GM19043 (cell line): ENCODE results near the gene RNGTT.
"Not testable (repeated sequence)": the region's sequence is repeated elsewhere in the genome, so short reads cannot be mapped to it uniquely, and the experiment has no call there.

Experiments
- ATAC-seq: cut with Tn5 transposase; IDR thresholded peaks from one replicate; pipeline ENCODE4 v1.9.1; 2021; ENCODE audit warnings: low read depth; ENCODE audit not compliant: unreplicated experiment

RNGTT gene

GRCh38 chr6:88914895-88915598 lies 48.4 kb downstream of the RNGTT start:
- ATAC-seq: no peak

- ATAC-seq: no peak
Observed at GRCh38 chr6:88914180-88914579, 49.2 kb downstream of the RNGTT start.

DNA sequence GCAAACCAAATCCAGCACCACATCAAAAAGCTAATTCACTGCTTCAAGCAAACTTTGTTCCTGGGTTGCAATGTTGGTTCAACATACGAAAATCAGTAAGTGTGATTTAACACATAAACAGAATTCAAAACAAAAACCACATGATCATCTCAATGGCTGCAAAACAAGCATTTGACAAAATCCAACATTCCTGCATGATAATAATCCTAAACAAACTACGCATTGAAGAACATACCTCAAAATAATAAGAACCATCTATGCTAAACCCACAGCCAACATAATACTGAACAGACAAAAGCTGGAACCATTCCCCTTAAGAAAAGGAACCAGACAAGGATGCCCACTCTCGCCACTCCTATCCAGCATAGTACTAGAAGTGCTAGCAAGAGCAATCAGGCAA lies 49.9 kb downstream of the RNGTT start:
- ATAC-seq: no peak

DNA sequence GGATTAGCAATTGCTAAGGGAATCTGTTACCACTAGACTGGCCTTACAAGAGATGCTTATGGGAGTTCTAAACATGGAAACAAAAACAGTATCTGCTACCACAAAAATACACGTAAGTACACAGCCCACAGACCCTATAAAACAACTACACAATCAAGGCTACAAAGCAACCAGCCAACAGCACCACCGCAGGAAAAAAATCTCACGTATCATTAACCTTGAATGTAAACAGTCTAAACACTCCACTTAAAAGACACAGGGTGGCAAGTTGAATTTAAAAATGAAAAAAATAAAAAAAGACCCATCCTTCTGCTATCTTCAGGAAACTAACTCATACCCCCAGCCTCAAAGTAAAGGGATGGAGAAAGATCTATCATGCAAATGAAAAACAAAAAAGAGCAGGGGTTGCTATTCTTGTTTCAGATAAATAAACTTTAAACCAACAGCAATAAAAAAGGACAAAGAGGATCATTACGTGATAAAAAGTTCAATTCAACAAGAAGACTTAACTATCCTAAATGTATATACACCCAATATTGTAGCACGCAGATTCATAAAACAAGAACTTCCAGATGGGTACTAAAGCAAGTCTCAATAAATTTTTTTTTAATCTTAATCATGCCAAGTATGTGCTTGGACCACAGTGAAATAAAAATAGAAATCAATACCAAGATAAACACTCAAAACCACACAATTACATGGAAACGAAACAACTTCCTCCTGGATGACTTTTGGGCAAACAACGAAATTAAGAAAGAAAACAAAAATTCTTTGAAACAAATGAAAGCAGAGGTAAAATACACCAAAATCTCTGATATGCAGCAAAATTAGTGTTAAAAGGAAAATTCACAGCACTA lies 52.3 kb downstream of the RNGTT start:
- ATAC-seq: no peak

DNA sequence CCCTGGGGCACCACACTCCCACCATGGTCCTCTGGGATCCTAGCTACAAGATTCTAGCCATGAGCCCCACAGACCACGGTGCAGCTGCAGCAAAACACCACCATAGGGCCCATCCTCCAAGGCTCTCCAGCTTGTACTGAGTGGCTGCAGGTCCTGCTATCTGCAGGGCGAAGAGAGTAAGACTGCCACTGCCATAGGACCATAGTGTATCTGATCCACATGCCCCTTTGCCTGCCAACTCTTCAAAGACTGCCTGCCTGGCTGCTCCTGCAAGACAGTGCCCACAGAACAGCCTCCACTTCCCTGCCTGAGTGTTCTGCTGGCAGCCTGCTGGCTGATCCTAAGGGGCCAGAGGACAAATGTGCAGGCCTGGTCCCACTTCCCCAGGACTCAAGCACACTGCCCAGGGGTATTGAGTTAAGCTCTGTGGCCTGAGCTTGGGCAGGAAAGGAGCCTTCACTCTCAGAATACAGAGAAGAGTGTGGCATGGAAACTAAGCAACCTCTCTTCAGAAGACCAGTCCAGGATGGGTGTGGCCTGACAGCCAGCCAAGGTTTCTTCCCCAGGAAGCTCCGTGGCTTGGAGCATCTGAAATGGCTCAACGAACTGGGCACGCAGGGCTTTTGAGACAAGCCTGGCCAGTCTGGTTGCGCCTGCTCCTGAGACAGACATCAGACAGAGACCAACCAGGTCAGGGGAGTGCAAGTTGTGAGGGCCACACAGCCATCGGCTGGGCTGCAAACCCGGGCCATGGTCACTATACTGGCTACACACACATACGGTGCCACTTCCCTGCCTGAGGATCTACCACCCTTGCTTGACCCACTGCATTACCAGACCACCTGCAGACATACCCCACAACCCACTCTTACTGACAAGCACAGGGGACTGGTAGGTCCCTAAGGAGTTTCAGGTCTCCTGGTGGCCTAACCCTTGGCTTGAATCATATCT lies 54.5 kb downstream of the RNGTT start:
- no peak for ATAC-seq

DNA sequence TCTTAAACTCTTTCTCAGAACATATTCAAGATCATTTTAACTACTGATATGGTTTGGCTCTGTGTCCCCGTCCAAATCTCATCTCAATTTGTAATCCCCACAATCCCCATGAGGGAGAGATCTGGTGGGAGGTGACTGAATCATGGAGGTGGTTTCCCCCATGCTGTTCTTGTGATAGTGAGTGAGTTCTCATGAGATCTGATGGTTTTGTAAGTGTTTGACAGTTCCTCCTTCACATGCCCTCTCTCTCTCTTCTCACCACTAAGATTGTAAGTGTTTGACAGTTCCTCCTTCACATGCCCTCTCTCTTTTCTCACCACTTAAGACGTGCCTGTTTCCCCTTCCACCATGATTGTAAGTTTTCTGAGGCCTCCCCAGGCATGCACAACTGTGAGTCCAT lies 56.3 kb downstream of the RNGTT start:
- ATAC-seq: not testable (repeated sequence)

DNA sequence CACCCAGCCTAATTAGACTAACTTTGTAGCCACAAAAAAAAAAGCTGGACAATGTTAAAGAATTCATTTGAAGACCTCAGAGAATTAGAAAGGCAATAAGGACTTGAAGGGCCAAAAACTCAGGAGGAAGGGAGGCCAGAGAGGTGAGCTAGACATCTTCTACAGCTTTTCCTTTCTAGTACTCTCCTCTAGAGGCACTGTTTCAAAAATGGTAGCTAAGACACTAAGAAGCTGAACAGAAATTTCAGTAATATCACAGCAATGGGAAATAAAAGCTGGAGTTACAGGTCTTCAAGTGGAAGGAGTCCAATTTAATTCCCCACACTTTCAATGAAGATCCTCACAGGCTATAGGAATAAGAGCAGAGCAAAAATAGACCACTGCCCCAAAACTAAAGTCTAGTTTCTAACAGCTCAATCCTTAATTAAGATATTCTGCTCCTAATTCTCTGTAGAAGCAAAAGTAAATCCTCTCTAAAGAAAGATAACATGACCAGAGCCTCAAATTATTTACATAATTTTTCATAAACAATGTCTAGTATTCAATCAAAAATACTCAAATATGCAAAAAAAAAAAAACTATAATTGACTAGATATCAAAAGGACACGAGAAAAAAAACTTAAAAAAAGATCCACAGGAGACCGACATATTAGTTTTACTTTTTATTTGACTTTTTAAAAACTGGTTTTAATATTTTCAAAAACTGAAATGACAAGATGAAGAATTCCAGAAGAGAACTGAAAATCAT lies 63.7 kb downstream of the RNGTT start:
- no peak for ATAC-seq

- no peak for ATAC-seq
Observed at GRCh38 chr6:88895911-88896310, 67.5 kb downstream of the RNGTT start.

DNA sequence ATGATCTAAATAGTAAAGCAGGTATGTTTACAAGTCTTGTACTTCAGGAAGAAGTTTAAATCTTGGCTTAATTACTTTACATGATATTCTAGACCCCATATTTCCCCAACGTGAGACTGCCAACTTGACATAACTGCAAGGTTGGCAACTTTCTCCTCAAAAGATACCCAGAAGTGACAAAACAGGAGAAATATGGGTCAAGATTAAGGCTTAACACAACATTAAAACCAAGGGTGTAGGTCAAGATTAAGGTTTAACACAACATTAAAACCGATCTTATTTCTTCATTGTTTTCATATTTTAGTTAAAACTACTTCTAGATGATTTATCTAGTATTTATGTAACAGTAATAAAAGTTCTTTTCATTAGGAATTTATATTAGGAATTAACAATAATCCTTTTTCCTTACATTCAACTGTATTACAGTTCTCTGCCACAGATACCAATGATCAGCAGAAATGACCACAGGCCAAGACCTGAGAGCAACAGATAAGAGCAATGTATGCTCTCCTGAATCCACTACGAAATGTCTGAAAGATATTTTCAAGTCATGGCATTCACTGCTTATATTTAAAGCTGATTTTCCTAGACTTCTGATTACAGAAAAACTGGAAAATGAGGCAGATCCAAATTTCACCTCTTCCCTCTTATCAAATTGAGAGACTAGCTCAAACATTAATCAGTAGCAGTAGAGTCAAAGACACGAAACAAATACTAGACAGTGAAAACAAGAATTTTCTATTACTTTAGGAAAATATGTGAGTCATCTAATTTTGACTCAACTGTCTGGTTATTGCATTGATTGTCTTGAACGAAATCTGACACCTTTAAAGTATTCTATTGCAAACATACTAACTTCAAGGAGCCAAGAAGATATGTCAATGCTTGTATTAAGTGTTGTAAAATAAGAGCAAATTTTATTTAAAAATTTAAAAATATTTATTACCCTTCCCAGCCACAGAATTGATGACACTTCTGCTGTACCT lies 72.3 kb downstream of the RNGTT start:
- ATAC-seq: no peak

DNA sequence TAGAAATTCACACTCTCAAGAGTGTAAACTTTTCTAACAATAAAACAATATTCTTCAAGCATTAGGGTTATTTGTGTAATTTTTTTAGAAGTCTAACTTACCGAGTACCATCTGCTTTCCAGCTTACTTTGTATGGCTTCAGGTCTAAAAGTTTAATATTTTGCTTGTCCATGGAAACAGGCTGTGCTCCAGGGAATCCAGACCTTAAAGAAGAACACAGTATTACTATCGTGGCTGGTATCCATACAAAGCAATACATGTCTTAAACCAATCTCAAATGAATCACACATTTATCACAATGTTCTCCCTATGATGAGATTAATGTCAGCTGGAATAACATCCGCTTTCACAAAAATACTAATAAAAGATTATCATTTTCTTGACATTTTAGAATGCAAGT lies 73.0 kb downstream of the RNGTT start:
- ATAC-seq: no peak

DNA sequence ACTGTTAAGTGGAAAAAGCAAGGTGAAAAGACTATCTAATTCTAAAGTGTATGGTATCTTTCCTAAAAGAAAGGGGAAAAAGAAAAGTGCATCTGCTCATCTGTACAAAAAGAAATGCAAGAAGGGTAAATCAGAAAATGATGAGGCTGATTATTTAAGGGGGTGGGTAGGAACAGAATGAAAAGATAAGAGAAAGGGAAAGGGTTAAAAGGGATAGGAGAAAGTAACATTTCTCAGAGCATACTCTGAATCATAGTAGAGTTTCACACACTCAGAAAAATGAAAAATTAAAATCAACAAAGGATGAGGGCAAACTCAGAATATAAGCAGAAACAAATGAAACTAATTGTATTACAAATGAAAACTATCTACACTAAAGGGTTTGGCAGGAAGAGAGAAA lies 79.1 kb downstream of the RNGTT start:
- ATAC-seq: no peak

DNA sequence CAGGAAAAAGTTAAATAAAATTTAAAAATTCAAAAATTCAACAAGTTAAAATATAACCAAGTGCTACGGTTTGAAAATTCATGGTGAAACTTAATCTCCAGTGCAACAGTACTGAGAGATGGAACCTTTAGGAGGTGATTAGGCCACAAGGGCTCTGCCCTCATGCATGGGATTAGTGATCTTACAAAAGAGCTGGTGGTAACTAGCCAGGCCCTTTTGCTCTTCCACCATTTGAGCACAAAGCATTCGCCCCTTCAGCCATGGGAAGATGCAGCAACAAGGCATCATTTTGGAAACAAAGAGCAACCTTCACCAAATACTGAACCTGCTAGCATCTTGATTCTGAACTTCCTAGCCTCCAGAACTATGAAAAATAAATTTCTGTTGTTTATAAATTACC lies 80.9 kb downstream of the RNGTT start:
- ATAC-seq: no peak

- no peak for ATAC-seq
Observed at GRCh38 chr6:88881451-88881850, 82.0 kb downstream of the RNGTT start.

DNA sequence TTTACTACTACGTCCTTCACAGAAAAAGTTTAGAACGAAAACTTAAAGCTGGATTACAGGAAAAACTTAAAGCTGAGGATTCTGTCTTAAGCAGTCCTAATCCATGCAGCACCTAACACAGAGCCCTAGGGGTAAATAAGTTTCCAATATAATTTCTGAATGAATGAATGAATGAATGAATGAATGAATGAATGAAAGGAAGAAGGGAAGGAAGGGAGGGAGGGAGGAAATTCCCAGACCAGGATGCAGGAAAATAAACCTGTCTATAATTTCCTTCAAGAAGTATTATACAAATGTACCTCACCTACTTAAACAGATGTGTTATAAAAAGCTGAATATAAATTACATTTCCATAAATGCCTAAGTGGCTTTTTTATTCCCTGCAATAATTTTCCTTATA lies 83.4 kb downstream of the RNGTT start:
- ATAC-seq: no peak

DNA sequence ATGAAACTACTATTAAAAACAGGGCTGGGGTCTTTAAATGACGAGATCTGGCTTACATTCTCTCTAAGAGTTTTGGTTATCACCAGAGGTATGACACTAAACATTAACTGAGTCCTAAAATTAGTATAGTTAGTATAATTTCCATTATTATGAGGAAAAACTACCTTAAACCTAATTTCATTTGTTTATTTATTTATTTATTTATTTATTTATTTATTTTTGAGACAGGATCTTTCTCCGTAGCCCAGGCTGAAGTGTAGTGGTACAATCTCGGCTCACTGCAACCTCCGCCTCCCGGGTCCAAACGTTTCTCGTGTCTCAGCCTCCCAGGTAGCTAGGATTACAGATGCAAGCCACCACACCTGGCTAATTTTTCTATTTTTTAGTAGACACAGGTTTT lies 85.5 kb downstream of the RNGTT start:
- ATAC-seq: no peak

GRCh38 chr6:88872962-88873361 lies 90.5 kb downstream of the RNGTT start:
- no peak for ATAC-seq

- no peak for ATAC-seq
Observed at GRCh38 chr6:88871498-88871897, 91.9 kb downstream of the RNGTT start.

GRCh38 chr6:88870717-88871330 lies 92.6 kb downstream of the RNGTT start:
- no peak for ATAC-seq
